B cell (primary cell): ENCODE data around the gene TANGO6. TPM values are rescaled to one million over a fixed set of nuclear protein-coding genes. Genes with fewer than 3 reads are reported as not detected.

Experiments used
- ATAC-seq: fragments of 200-7000 bp; cut with Tn5 transposase; one replicate; pipeline ENCODE4 v1.10.0; 2021; ENCODE audit warnings: low read depth, mild to moderate bottlenecking, moderate number of reproducible peaks, moderate library complexity
- CTCF ChIA-PET: fragments of 350-600 bp; sonication (Branson Sonifier 250); formaldehyde crosslinking; loops from one replicate; lab custom pipeline; 2021; ENCODE audit warnings: antibody characterized with exemption, inconsistent platforms; lab: Charles Lee
- POLR2A ChIA-PET: fragments of 350-600 bp; sonication (Branson Sonifier 250); formaldehyde crosslinking; loops from one replicate; lab custom pipeline; 2021; ENCODE audit warnings: antibody characterized with exemption; lab: Charles Lee
- DNase-seq: peaks from one replicate; pipeline ENCODE4 v3.0.0; 2013
- H2AFZ ChIP-seq: 2 replicates; pipeline ENCODE4 v1.6.1; 2012; ENCODE audit warnings: mild to moderate bottlenecking, low read depth, low read length; ENCODE audit not compliant: insufficient read depth, poor library complexity, severe bottlenecking
- H3K27ac ChIP-seq, 2 donors: 1 replicate in 1 of 2; 2 replicates in 1 of 2; pipeline ENCODE4 v1.5.1; 2012 to 2013; ENCODE audit warnings: low read length in 2 of 2, mild to moderate bottlenecking in 2 of 2, moderate library complexity in 1 of 2
- H3K27me3 ChIP-seq, 4 experiments: fragments of 200-600 bp in 1 of 4; sonication (generic) in 1 of 4; replicated peaks in 1 of 4; 1 replicate in 2 of 4; 2 replicates in 2 of 4; pipeline versions ENCODE4 v1.6.1 to v1.7.0; 2013 to 2016; ENCODE audit warnings: low read length in 3 of 4, mild to moderate bottlenecking in 2 of 4, mixed read lengths in 1 of 4, moderate library complexity in 1 of 4; ENCODE audit not compliant: insufficient read depth in 4 of 4, control insufficient read depth in 3 of 4; ENCODE audit errors: control extremely low read depth in 1 of 4
- H3K36me3 ChIP-seq, 2 experiments: replicated peaks in 1 of 2; 1 replicate in 1 of 2; 2 replicates in 1 of 2; pipeline versions ENCODE4 v1.6.1 to v1.7.1; 2013; ENCODE audit warnings: low read length in 1 of 2; ENCODE audit not compliant: insufficient read depth in 2 of 2, control insufficient read depth in 1 of 2; ENCODE audit errors: control extremely low read depth in 1 of 2, extremely low read depth in 1 of 2
- H3K4me1 ChIP-seq, 2 donors: fragments of 200-600 bp in 1 of 2; sonication (generic) in 1 of 2; 1 replicate in 1 of 2; 2 replicates in 1 of 2; pipeline versions ENCODE4 v1.5.1 to v1.6.1; 2013 to 2017; ENCODE audit warnings: low read length in 2 of 2; ENCODE audit not compliant: control insufficient read depth in 2 of 2, insufficient read depth in 2 of 2
- H3K4me2 ChIP-seq: replicated peaks from 2 replicates; pipeline ENCODE3; 2012; ENCODE audit warnings: mild to moderate bottlenecking, low read depth, low read length; ENCODE audit not compliant: poor library complexity, severe bottlenecking
- H3K4me3 ChIP-seq, 5 experiments: fragments of 200-600 bp in 1 of 5; sonication (generic) in 1 of 5; 1 replicate in 3 of 5; 2 replicates in 2 of 5; pipeline versions ENCODE4 v1.5.1 to v1.7.0; 2011 to 2016; ENCODE audit warnings: low read length in 4 of 5, mild to moderate bottlenecking in 4 of 5, low read depth in 2 of 5, control low read depth in 1 of 5, moderate library complexity in 1 of 5; ENCODE audit not compliant: insufficient read depth in 1 of 5; ENCODE audit errors: control extremely low read depth in 1 of 5, extremely low read depth in 1 of 5
- H3K79me2 ChIP-seq: fragments of 200-600 bp; sonication (generic); one replicate; pipeline ENCODE4 v1.6.0; 2016; ENCODE audit warnings: low read length; ENCODE audit not compliant: control insufficient read depth, insufficient read depth
- H3K9ac ChIP-seq: fragments of 200-600 bp; sonication (generic); 2 replicates; pipeline ENCODE4 v1.6.1; 2017; ENCODE audit warnings: mild to moderate bottlenecking, low read length, moderate library complexity
- H3K9me3 ChIP-seq, 3 donors: one replicate each; pipeline versions ENCODE4 v1.6.1 to v1.7.1; 2013; ENCODE audit warnings: low read length in 2 of 3; ENCODE audit not compliant: control insufficient read depth in 2 of 3, insufficient read depth in 1 of 3; ENCODE audit errors: control extremely low read depth in 1 of 3
- H4K20me1 ChIP-seq: 2 replicates; pipeline ENCODE4 v1.6.0; 2012; ENCODE audit warnings: mild to moderate bottlenecking, low read length; ENCODE audit not compliant: insufficient read depth, control insufficient read depth, poor library complexity, severe bottlenecking
- H3K27ac Mint-ChIP-seq: one replicate; pipeline ENCODE4 v1.8.0; 2021; ENCODE audit warnings: mixed read lengths
- H3K27me3 Mint-ChIP-seq: one replicate; pipeline ENCODE4 v1.8.0; 2021; ENCODE audit warnings: mixed read lengths
- H3K4me1 Mint-ChIP-seq: one replicate; pipeline ENCODE4 v1.8.0; 2021; ENCODE audit warnings: mixed read lengths
- H3K4me3 Mint-ChIP-seq: one replicate; pipeline ENCODE4 v1.8.0; 2021; ENCODE audit warnings: mixed read lengths
- H3K9me3 Mint-ChIP-seq: one replicate; pipeline ENCODE4 v1.8.0; 2022; ENCODE audit warnings: mixed read lengths; ENCODE audit not compliant: insufficient read depth
- EZH2 ChIP-seq: IDR thresholded peaks from 2 replicates; pipeline ENCODE4 v1.6.1; 2012; ENCODE audit warnings: borderline replicate concordance, low read depth, mild to moderate bottlenecking, moderate library complexity, low read length; ENCODE audit not compliant: insufficient read depth, poor library complexity, severe bottlenecking
- whole genome bisulfite sequencing: methylation state at CpG from one replicate; pipeline ENCODE4 v1.1.5; 2013; ENCODE audit warnings: missing lambda C conversion rate; ENCODE audit not compliant: insufficient coverage; 5-methylcytosine and 5-hydroxymethylcytosine counted together
- intact Hi-C: fragments of 100-400 bp; cut with micrococcal nuclease; formaldehyde crosslinking; loops from one replicate; pipeline ENCODE4 v1.10.0; 2022
- polyA plus RNA-seq: library from polyadenylated mRNA; depleted of rRNA; stranded (reverse); fragments of >200 nt; gene quantifications from 2 replicates; pipeline ENCODE4 v1.2.3, GENCODE V29; 2012
- total RNA-seq, 2 donors: library from RNA; stranded (reverse); fragments of 120-200 nt in 1 of 2; gene quantifications; 1 replicate in 1 of 2; 2 replicates in 1 of 2; pipeline versions ENCODE4 v1.2.3 to v1.2.4, GENCODE V29; 2013 to 2022
- TF ChIP-seq, protein P1 (sequence below): fragments of 200-600 bp; IDR thresholded peaks from one replicate; pipeline ENCODE4 v1.8.0; 2022; ENCODE audit warnings: antibody characterized with exemption, mild to moderate bottlenecking

Gene TANGO6
- total and polyA plus RNA-seq, 2 donors (not counting 1 experiment from before 2014, with no cell fraction given): 8.0 to 42.8 TPM

DNA sequence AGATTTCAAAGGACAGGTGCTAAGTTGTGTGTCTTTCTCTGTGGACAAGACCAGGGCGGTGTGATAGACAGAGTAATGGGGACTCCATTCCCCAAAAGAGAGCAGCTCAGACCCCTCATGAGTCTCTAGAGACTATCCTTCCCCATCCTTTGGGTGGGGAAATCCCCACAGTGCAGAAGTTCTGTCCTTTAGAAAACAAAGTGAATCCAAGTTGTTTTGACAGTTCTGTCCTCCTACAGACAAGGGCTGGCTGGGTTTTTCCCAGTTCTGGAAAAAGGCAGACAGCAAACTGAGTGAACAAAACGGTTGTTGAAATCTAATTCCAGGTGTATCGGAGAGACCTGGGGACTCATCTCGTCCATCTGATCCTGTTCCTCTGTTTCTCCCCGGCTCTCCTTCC is 251.2 kb downstream of the TANGO6 start:
- intact Hi-C loops: no loop called here
- ChIA-PET CTCF (no interaction called here), POLR2A (interaction anchor here (0.6 kb wide), 1 partner anchor 1533 kb away, joined by 4 read pairs; no protein-coding TSS in a partner anchor)
- no peak overlapping the region for H3K4me3 ChIP-seq
- H4K20me1 ChIP-seq: no peaks in the 10 kb centered on the region
- no peak overlapping the region for H3K4me3 Mint-ChIP-seq
- no peaks in the 10 kb centered on the region for H3K27me3 ChIP-seq
- 65% methylated on average over 4 of the region's 5 CpGs for WGBS
- no peaks in the 10 kb centered on the region for H3K79me2 ChIP-seq
- DNase-seq: no peak
- no peak overlapping the region for H2AFZ ChIP-seq
- H3K9me3 Mint-ChIP-seq: no peaks in the 10 kb centered on the region
- no peak overlapping the region for H3K27ac ChIP-seq
- H3K9ac ChIP-seq: no peak overlapping the region
- no peaks in the 10 kb centered on the region for H3K9me3 ChIP-seq
- H3K4me2 ChIP-seq: no peak overlapping the region
- no peaks in the 10 kb centered on the region for H3K4me1 ChIP-seq
- H3K27ac Mint-ChIP-seq: no peak overlapping the region
- no peaks in the 10 kb centered on the region for H3K27me3 Mint-ChIP-seq
- no peak for ATAC-seq
- TF ChIP-seq, protein P1, sequence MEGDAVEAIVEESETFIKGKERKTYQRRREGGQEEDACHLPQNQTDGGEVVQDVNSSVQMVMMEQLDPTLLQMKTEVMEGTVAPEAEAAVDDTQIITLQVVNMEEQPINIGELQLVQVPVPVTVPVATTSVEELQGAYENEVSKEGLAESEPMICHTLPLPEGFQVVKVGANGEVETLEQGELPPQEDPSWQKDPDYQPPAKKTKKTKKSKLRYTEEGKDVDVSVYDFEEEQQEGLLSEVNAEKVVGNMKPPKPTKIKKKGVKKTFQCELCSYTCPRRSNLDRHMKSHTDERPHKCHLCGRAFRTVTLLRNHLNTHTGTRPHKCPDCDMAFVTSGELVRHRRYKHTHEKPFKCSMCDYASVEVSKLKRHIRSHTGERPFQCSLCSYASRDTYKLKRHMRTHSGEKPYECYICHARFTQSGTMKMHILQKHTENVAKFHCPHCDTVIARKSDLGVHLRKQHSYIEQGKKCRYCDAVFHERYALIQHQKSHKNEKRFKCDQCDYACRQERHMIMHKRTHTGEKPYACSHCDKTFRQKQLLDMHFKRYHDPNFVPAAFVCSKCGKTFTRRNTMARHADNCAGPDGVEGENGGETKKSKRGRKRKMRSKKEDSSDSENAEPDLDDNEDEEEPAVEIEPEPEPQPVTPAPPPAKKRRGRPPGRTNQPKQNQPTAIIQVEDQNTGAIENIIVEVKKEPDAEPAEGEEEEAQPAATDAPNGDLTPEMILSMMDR: no peak
- no peak for TF ChIP-seq EZH2
- H3K36me3 ChIP-seq: no peaks in the 10 kb centered on the region
- no peaks in the 10 kb centered on the region for H3K4me1 Mint-ChIP-seq

DNA sequence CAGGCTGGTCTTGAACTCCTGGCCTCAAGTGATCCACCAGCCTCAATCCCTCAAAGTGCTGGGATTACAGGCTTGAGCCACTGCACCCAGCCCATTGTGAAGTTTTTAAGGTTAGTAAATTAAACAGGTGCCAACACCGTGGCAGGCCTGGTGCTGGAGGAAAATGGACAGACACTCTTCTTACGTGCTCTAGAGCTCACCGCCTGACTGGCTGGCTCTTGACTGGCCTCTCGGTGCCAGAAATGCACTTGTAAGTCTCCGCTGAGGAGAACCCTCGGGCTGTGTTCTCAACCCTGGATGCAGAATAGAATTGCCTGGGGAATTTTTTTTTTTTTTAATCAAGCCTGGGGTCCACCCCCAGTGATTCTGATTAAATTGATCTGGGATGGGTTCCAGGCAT is 251.9 kb downstream of the TANGO6 start:
- no peak for DNase-seq
- ChIA-PET POLR2A (no interaction called here), CTCF (no interaction called here)
- Mint-ChIP-seq H3K4me3 (no peak overlapping the region), H3K27ac (no peak overlapping the region), H3K4me1 (no peaks in the 10 kb centered on the region), H3K9me3 (no peaks in the 10 kb centered on the region), H3K27me3 (no peaks in the 10 kb centered on the region)
- H3K9ac ChIP-seq: no peak overlapping the region
- no peaks in the 10 kb centered on the region for H4K20me1 ChIP-seq
- no peak overlapping the region for H2AFZ ChIP-seq
- no peaks in the 10 kb centered on the region for H3K4me1 ChIP-seq
- no peak for ATAC-seq
- no peaks in the 10 kb centered on the region for H3K27me3 ChIP-seq
- H3K36me3 ChIP-seq: no peaks in the 10 kb centered on the region
- TF ChIP-seq EZH2: no peak
- TF ChIP-seq, protein P1: no peak
- H3K79me2 ChIP-seq: no peaks in the 10 kb centered on the region
- no peak overlapping the region for H3K4me2 ChIP-seq
- no peak overlapping the region for H3K27ac ChIP-seq
- H3K9me3 ChIP-seq: no peaks in the 10 kb centered on the region
- H3K4me3 ChIP-seq: no peak overlapping the region
- intact Hi-C loops: no loop called here
- 89% methylated on average over 5 of the region's 6 CpGs for WGBS
